Upper lobe of right lung (tissue), 1 donor: ENCODE measurements around the gene NRXN3. TPM values are rescaled to one million over a fixed set of nuclear protein-coding genes. Genes with fewer than 3 reads are reported as not detected.

Experiments used
- ATAC-seq: fragments of 200-7000 bp; cut with Tn5 transposase; one replicate; pipeline ENCODE4 v1.9.1; 2020; ENCODE audit warnings: mild to moderate bottlenecking, moderate library complexity
- DNase-seq: peaks from one replicate; pipeline ENCODE4 v3.0.0-alpha.2; 2020
- H3K27ac ChIP-seq: fragments of 200-600 bp; one replicate; pipeline ENCODE4 v1.8.0; 2022
- H3K27me3 ChIP-seq: fragments of 200-600 bp; one replicate; pipeline ENCODE4 v1.8.0; 2022; ENCODE audit warnings: mild to moderate bottlenecking
- H3K36me3 ChIP-seq: fragments of 200-600 bp; one replicate; pipeline ENCODE4 v1.8.0; 2022
- H3K4me1 ChIP-seq: fragments of 200-600 bp; one replicate; pipeline ENCODE4 v1.8.0; 2022
- H3K4me3 ChIP-seq: fragments of 200-600 bp; one replicate; pipeline ENCODE4 v1.8.0; 2022; ENCODE audit warnings: mild to moderate bottlenecking
- H3K9me3 ChIP-seq: fragments of 200-600 bp; one replicate; pipeline ENCODE4 v1.8.0; 2022
- CTCF ChIP-seq: fragments of 200-600 bp; IDR thresholded peaks from one replicate; pipeline ENCODE4 v1.8.0; 2022; ENCODE audit warnings: antibody characterized with exemption
- intact Hi-C: fragments of 100-400 bp; cut with DNase I; formaldehyde crosslinking; loops from one replicate; pipeline ENCODE4 v1.11.0; 2022
- total RNA-seq: library from RNA; stranded (reverse); fragmentation: NEBNext Ultra II Directional; extraction: Animal tissue kit (Norgen Biotek cat#: 25700); gene quantifications from one replicate; pipeline ENCODE4 v1.2.1, GENCODE V29; 2021
- donor health status: DM: no; HTN: yes; CAD: no; lungs with severe emphysema.

Gene NRXN3
- total RNA-seq, 1 donor from 2014 or later: 10.0 TPM

GRCh38 chr14:78704965-78705364 is 534.8 kb downstream of the NRXN3 start:
- Histone ChIP-seq H3K36me3 (no peaks in the 10 kb centered on the region), H3K9me3 (no peaks in the 10 kb centered on the region), H3K4me1 (no peaks in the 10 kb centered on the region), H3K27ac (no peak overlapping the region), H3K4me3 (no peak overlapping the region), H3K27me3 (no peaks in the 10 kb centered on the region)
- no peak for TF ChIP-seq CTCF
- intact Hi-C loops: no loop called here
- DNase-seq (no peak), ATAC-seq (no peak)

- DNase-seq (no peak), ATAC-seq (no peak)
- H3K4me3 ChIP-seq: no peak overlapping the region
- H3K36me3 ChIP-seq: no peaks in the 10 kb centered on the region
- no peaks in the 10 kb centered on the region for H3K9me3 ChIP-seq
- H3K4me1 ChIP-seq: no peaks in the 10 kb centered on the region
- no peak for TF ChIP-seq CTCF
- no peaks in the 10 kb centered on the region for H3K27me3 ChIP-seq
- intact Hi-C loops: no loop called here
- no peak overlapping the region for H3K27ac ChIP-seq
Observed at GRCh38 chr14:78705989-78706388, 535.8 kb downstream of the NRXN3 start.

GRCh38 chr14:78709795-78710557 is 539.8 kb downstream of the NRXN3 start:
- Histone ChIP-seq H3K27me3 (no peaks in the 10 kb centered on the region), H3K4me1 (no peaks in the 10 kb centered on the region), H3K4me3 (no peak overlapping the region), H3K36me3 (no peaks in the 10 kb centered on the region), H3K9me3 (no peaks in the 10 kb centered on the region), H3K27ac (no peak overlapping the region)
- DNase-seq: no peak
- no peak for TF ChIP-seq CTCF
- intact Hi-C loops: no loop called here
- ATAC-seq: no peak

- Histone ChIP-seq H3K27ac (no peak overlapping the region), H3K27me3 (no peaks in the 10 kb centered on the region), H3K9me3 (no peaks in the 10 kb centered on the region), H3K36me3 (no peaks in the 10 kb centered on the region), H3K4me3 (no peak overlapping the region), H3K4me1 (no peaks in the 10 kb centered on the region)
- no peak for ATAC-seq
- DNase-seq: no peak
- TF ChIP-seq CTCF: no peak
- intact Hi-C loops: no loop called here
Observed at GRCh38 chr14:78710963-78711362, 540.8 kb downstream of the NRXN3 start.

GRCh38 chr14:78713716-78714115 is 543.5 kb downstream of the NRXN3 start:
- H3K4me1 ChIP-seq: no peaks in the 10 kb centered on the region
- no peak for TF ChIP-seq CTCF
- H3K36me3 ChIP-seq: no peaks in the 10 kb centered on the region
- H3K9me3 ChIP-seq: no peaks in the 10 kb centered on the region
- no peak overlapping the region for H3K4me3 ChIP-seq
- no peak overlapping the region for H3K27ac ChIP-seq
- no peaks in the 10 kb centered on the region for H3K27me3 ChIP-seq
- DNase-seq: no peak
- intact Hi-C loops: no loop called here
- no peak for ATAC-seq

GRCh38 chr14:78714711-78715110 is 544.5 kb downstream of the NRXN3 start:
- H3K27ac ChIP-seq: no peak overlapping the region
- ATAC-seq: no peak
- H3K36me3 ChIP-seq: no peaks in the 10 kb centered on the region
- H3K27me3 ChIP-seq: no peaks in the 10 kb centered on the region
- no peaks in the 10 kb centered on the region for H3K9me3 ChIP-seq
- H3K4me3 ChIP-seq: no peak overlapping the region
- intact Hi-C loops: no loop called here
- TF ChIP-seq CTCF: no peak
- H3K4me1 ChIP-seq: no peaks in the 10 kb centered on the region
- no peak for DNase-seq
